ENCODE results near the gene TMEM80.

TMEM80 gene

DNA sequence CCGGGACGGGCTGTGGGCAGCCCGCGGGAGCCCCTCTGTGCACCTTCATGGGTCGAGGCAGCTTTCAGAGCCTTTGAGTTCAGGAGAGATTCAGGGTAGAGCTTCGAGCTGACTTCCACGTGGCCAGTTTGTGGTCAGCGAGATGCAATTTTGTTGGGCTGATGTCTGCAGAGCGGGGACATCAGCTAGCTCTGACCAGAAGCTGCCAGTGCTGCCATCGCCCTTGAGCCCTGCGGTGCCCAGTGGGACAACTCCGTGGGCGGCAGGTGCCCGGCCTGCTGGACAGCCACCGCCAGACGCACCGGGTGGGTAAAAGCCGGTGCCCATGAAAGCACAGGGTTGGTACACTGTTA lies 52.4 kb downstream of the TMEM80 start:
- no peak for DNase-seq

DNA sequence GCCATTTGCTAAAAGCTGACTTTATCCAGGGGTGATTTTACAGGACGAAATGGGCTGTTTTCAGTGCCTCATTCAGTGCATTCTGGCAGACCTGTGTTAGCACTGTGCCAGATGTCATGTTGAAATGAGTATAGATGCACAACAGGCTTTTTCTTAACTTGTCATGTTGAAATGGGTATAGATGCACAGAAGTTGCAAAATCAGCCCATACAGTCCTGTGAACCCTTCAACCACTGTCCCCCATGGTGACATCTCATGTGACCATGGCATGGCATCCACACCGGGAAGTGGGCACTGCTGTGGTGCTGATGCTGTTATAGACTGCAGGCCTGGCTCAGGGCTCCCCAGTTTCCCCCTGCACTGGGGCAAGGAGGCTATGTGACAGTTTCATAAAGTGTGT lies 54.1 kb downstream of the TMEM80 start:
- DNase-seq, result no peak
